ENCODE results near the gene OMA1.
"Not testable (repeated sequence)": the region's sequence is repeated elsewhere in the genome, so short reads cannot be mapped to it uniquely, and the experiment has no call there.

DNA sequence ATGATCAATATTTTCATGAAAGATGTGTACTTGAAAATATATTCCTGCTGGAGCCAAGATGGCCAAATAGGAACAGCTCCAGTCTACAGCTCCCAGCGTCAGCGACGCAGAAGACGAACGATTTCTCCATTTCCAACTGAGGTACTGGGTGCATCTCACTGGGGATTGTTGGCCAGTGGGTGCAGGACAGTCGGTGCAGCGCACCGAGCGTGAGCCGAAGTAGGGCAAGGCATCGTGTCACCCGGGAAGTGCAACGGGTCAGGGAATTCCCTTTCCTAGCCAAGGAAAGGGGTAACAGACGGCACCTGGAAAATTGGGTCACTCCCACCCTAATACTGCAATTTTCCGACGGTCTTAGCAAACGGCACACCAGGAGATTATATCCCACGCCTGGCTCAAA lies 57.6 kb downstream of the OMA1 start:
- TF ChIP-seq, protein P1, sequence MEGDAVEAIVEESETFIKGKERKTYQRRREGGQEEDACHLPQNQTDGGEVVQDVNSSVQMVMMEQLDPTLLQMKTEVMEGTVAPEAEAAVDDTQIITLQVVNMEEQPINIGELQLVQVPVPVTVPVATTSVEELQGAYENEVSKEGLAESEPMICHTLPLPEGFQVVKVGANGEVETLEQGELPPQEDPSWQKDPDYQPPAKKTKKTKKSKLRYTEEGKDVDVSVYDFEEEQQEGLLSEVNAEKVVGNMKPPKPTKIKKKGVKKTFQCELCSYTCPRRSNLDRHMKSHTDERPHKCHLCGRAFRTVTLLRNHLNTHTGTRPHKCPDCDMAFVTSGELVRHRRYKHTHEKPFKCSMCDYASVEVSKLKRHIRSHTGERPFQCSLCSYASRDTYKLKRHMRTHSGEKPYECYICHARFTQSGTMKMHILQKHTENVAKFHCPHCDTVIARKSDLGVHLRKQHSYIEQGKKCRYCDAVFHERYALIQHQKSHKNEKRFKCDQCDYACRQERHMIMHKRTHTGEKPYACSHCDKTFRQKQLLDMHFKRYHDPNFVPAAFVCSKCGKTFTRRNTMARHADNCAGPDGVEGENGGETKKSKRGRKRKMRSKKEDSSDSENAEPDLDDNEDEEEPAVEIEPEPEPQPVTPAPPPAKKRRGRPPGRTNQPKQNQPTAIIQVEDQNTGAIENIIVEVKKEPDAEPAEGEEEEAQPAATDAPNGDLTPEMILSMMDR (optimal IDR thresholded peaks at IDR 0.05 in 1 of 3, IDR thresholded peaks at IDR 0.05 in 1 of 3, conservative IDR thresholded peaks at IDR 0.05 in 1 of 3; ENCODE audit: extremely low read depth in 1 of 3, insufficient read depth in 2 of 3, low read length in 3 of 3): not testable (repeated sequence)
- not testable (repeated sequence) for TF ChIP-seq EZH2 (IDR thresholded peaks at IDR 0.05; ENCODE audit: low read length)

Measured in keratinocyte (primary cell).